Esophagus muscularis mucosa (tissue), 4 donors: ENCODE measurements around the gene IL18R1.

Experiments
- CTCF ChIP-seq, 3 experiments: fragments of 200-600 bp in 2 of 3; fragments of 450-650 bp in 1 of 3; sonication (generic) in 2 of 3; IDR thresholded peaks; one replicate each; pipeline ENCODE4 v1.5.1; 2017 to 2019; ENCODE audit warnings: antibody characterized with exemption in 3 of 3, mild to moderate bottlenecking in 2 of 3, moderate library complexity in 1 of 3
- EP300 ChIP-seq: sonication (generic); formaldehyde crosslinking; IDR thresholded peaks from one replicate; pipeline ENCODE4 v1.6.1; 2017; ENCODE audit warnings: antibody characterized with exemption
- POLR2A ChIP-seq: fragments of 450-650 bp; IDR thresholded peaks from one replicate; pipeline ENCODE4 v1.6.1; 2017; ENCODE audit warnings: antibody characterized with exemption, moderate library complexity, mild to moderate bottlenecking, low read depth
- POLR2AphosphoS5 ChIP-seq, 2 donors: sonication (generic); formaldehyde crosslinking; IDR thresholded peaks; one replicate each; pipeline ENCODE4 v1.6.1; 2017; ENCODE audit warnings: antibody characterized with exemption in 2 of 2

GRCh38 chr2:102335871-102336366, 19.7 kb upstream of the IL18R1 start:
- TF ChIP-seq POLR2A (no peak), CTCF (IDR thresholded peaks at IDR 0.05) (no peak), EP300 (no peak), POLR2AphosphoS5 (IDR thresholded peaks at IDR 0.05) (no peak)
